HFFc6 (cell line): ENCODE measurements around the gene NR1D1. TPM values are rescaled to one million over a fixed set of nuclear protein-coding genes. Genes with fewer than 3 reads are reported as not detected.

Experiments
- DNase-seq: peaks from one replicate; pipeline ENCODE4 v3.0.0-alpha.2; 2018
- H3K27ac Mint-ChIP-seq: 2 replicates; pipeline ENCODE4 v1.8.0; 2020; ENCODE audit warnings: mild to moderate bottlenecking, mixed read lengths
- H3K27me3 Mint-ChIP-seq: 2 replicates; pipeline ENCODE4 v1.8.0; 2021; ENCODE audit warnings: mild to moderate bottlenecking, moderate library complexity, mixed read lengths; ENCODE audit not compliant: insufficient read depth
- H3K36me3 Mint-ChIP-seq: 2 replicates; pipeline ENCODE4 v1.8.0; 2021; ENCODE audit warnings: low read depth, mixed read lengths
- H3K4me1 Mint-ChIP-seq: 2 replicates; pipeline ENCODE4 v1.8.0; 2020; ENCODE audit warnings: low read depth, mixed read lengths
- H3K4me3 Mint-ChIP-seq: 2 replicates; pipeline ENCODE4 v1.8.0; 2020; ENCODE audit warnings: mild to moderate bottlenecking, moderate library complexity, mixed read lengths
- H3K9me3 Mint-ChIP-seq: 2 replicates; pipeline ENCODE4 v1.8.0; 2020; ENCODE audit warnings: mild to moderate bottlenecking, mixed read lengths
- total RNA-seq, 6 experiments: library from RNA; stranded (reverse); fragmentation: NEBNext Ultra II Directional; extraction: Animal tissue kit (Norgen Biotek cat#: 25700); gene quantifications; 2 replicates in 1 of 6; 3 replicates in 5 of 6; pipeline ENCODE4 v1.2.3, GENCODE V29; 2021
- TF ChIP-seq, protein P1 (sequence below): fragments of 200-600 bp; sonication (generic); IDR thresholded peaks from 2 replicates; pipeline ENCODE4 v1.5.0; 2021; ENCODE audit warnings: antibody characterized with exemption, mild to moderate bottlenecking

The NR1D1 gene
- total RNA-seq, 6 experiments from 2014 or later: 11.2 to 15.8 (median 15.1) TPM

GRCh38 chr17:40134184-40134583 is 33.8 kb upstream of the NR1D1 start:
- peaks cover 2% of the 10 kb centered on the region; the same call in 1 of the 2 replicates for H3K27me3 Mint-ChIP-seq
- TF ChIP-seq, protein P1, sequence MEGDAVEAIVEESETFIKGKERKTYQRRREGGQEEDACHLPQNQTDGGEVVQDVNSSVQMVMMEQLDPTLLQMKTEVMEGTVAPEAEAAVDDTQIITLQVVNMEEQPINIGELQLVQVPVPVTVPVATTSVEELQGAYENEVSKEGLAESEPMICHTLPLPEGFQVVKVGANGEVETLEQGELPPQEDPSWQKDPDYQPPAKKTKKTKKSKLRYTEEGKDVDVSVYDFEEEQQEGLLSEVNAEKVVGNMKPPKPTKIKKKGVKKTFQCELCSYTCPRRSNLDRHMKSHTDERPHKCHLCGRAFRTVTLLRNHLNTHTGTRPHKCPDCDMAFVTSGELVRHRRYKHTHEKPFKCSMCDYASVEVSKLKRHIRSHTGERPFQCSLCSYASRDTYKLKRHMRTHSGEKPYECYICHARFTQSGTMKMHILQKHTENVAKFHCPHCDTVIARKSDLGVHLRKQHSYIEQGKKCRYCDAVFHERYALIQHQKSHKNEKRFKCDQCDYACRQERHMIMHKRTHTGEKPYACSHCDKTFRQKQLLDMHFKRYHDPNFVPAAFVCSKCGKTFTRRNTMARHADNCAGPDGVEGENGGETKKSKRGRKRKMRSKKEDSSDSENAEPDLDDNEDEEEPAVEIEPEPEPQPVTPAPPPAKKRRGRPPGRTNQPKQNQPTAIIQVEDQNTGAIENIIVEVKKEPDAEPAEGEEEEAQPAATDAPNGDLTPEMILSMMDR: no peak
- no peak for DNase-seq
- no peaks in the 10 kb centered on the region for H3K9me3 Mint-ChIP-seq
- H3K27ac Mint-ChIP-seq: peak overlapping the region; percentile 59; the same call in 1 of the 2 replicates
- H3K4me1 Mint-ChIP-seq: peaks cover 19% of the 10 kb centered on the region
- peaks cover 66% of the 10 kb centered on the region for H3K36me3 Mint-ChIP-seq
- H3K4me3 Mint-ChIP-seq: no peak overlapping the region

- Mint-ChIP-seq H3K4me3 (no peak overlapping the region), H3K4me1 (peaks cover 31% of the 10 kb centered on the region), H3K27ac (peak overlapping the region; percentile 40), H3K27me3 (peaks cover 2% of the 10 kb centered on the region; the same call in 1 of the 2 replicates), H3K36me3 (peaks cover 69% of the 10 kb centered on the region), H3K9me3 (no peaks in the 10 kb centered on the region)
- TF ChIP-seq, protein P1: no peak
- DNase-seq: no peak
Observed at GRCh38 chr17:40130352-40131042, 30.1 kb upstream of the NR1D1 start.

- Mint-ChIP-seq H3K27me3 (peaks cover 2% of the 10 kb centered on the region; the same call in 1 of the 2 replicates), H3K27ac (peak overlapping the region; percentile 36; the same call in 1 of the 2 replicates), H3K36me3 (peaks cover 59% of the 10 kb centered on the region), H3K4me3 (no peak overlapping the region), H3K9me3 (no peaks in the 10 kb centered on the region), H3K4me1 (peaks cover 41% of the 10 kb centered on the region)
- TF ChIP-seq, protein P1: 0 out of 2 replicates have a peak, but pooled peaks have one; percentile 30
- no peak for DNase-seq
Observed at GRCh38 chr17:40129498-40129897, 29.1 kb upstream of the NR1D1 start.

DNA sequence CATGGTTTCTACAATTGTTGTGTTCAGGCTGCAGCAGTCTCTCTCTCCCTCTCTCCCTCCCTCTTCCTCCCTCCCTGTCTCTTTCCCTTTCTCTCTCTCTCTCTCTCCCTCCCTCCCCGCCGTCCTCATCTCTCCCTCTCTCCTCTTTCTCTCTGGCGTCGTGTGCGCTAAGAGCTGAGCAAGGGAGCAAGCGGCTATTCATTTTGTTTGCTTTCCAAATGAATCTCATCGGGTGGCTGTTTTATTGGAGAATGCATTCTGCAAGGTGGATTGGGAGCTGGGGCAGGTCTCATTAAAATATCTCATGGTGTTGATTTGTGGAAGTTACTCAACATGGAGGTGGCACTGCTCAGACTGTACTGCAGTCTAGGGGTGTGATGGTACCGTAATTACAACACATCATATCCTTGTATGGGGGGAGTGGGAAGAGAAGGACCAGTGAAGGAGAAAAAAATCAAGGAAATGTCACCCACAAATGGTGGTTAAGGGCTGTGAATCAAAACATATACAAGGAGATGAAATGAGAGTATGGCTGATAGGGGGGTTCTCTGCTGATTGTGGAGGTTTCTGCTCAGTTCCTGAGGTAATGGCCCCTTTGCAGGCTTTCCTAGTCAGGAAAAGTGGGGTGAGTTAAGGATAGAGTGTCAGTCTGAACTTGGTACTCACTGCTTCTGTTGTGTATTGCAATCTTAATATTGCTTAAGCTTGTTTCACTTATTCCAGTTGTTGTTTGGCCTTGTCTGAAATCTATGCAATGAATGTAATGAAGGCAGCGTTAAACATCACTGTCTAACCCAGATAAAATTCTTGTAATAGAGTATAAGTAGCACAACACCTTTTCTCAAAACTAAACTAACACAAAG is 24.1 kb upstream of the NR1D1 start:
- Mint-ChIP-seq H3K36me3 (peaks cover 38% of the 10 kb centered on the region), H3K9me3 (no peaks in the 10 kb centered on the region), H3K4me1 (peaks cover 36% of the 10 kb centered on the region), H3K27ac (peak overlapping the region; percentile 41), H3K4me3 (peak overlapping the region; percentile 88), H3K27me3 (no peaks in the 10 kb centered on the region; the same call in 1 of the 2 replicates)
- DNase-seq: no peak
- TF ChIP-seq, protein P1: no peak

DNA sequence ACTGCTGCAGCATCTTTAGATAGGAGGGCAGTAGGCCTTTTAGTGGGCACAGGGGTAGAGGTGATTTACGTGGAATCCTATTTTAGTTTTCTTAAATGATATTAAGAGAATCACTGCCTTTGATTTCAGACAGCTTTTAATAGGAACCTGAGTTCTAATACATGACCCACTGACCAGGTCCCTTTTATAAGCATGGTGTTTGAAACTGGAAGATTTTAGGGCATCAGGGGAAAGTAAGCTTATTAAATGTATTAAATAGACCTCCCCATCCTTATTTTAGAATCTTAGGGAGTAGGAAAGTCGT is 23.4 kb upstream of the NR1D1 start:
- Mint-ChIP-seq H3K9me3 (no peaks in the 10 kb centered on the region), H3K4me1 (peaks cover 36% of the 10 kb centered on the region), H3K27me3 (no peaks in the 10 kb centered on the region; the same call in 1 of the 2 replicates), H3K27ac (peak overlapping the region; percentile 75), H3K4me3 (peak overlapping the region; percentile 88), H3K36me3 (peaks cover 31% of the 10 kb centered on the region)
- TF ChIP-seq, protein P1: no peak
- no peak for DNase-seq
